Vein endothelial cell (primary cell): ENCODE results near the gene SEC61B. TPM values are rescaled to one million over a fixed set of nuclear protein-coding genes. Genes with fewer than 3 reads are reported as not detected.

Source experiments
- small RNA-seq: library from RNA; depleted of rRNA; stranded (forward); fragments of <200 nt; gene quantifications from one replicate; pipeline ENCODE3, GENCODE V24; 2012
- total RNA-seq: library from RNA; depleted of rRNA; stranded (reverse); fragments of >200 nt; gene quantifications from 2 replicates; pipeline ENCODE4 v1.2.3, GENCODE V29; 2012

Gene SEC61B
- 114 and 131 TPM in 2 replicates for total RNA-seq

DNA sequence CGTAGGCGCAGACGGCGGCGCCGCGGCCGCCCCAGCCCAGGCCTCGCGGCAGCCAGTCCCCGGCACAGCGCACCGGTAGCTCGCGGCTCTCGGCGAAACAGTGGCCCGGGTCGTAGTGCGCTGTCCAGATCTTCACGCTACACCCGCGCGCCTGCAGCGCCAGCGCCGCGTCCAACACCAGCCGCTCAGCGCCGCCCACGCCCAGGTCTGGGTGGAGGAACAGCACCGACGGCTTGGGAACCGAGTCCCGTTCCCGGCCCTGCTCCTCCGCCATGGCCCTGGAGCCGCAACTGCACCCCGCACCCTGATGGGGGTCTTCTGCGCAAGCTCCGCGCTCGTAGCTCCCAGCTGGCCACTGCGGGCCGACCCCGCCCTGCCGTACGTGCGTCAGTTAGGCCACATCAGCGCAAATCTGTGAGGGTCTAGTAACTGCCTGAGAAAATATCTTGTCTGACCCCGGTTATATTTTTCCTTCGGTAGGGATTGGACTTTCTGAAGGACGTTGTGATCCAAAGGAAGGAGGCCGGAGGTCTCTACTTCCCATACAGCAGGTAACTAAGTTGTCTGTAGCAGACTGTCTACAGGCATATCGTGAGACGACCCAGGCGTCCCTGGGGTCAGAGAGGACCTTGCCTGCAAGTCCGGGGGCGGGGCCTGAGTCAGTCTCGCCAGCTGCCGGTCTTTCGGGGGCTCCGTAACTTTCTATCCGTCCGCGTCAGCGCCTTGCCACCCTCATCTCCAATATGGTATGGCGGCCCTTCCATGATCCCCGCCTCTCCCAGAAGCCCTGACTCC lies at the start of gene SEC61B, which contains the start of gene ALG2:
Gene SEC61B (plus strand): TSS at position 662 of the 795 bp plus-strand sequence. CDS start 82 bp downstream, at position 744.
Gene ALG2 (minus strand): TSS at position 322 of the 795 bp plus-strand sequence. CDS start 48 bp downstream, at position 274.

Small RNAs within 50 kb of the gene (small RNA-seq; reads per million reads assigned to genes)
- not detected for gene RN7SL794P

Other genes with a start within 250 kb of the SEC61B start
- gene TGFBR1, start 117.2 kb upstream of the SEC61B start, total RNA-seq = 10.8 and 13.9 TPM in 2 replicates
- gene ALG2, start 340 bp upstream of the SEC61B start, total RNA-seq = 50.3 and 58.5 TPM in 2 replicates